IPS-20b (cell line): Measurements from ENCODE around the gene C10orf53.

Experiments used
- H3K27ac ChIP-seq: one replicate; pipeline ENCODE4 v1.5.1; 2013; ENCODE audit warnings: low read length
- H3K27me3 ChIP-seq: 2 replicates; pipeline ENCODE4 v1.6.1; 2013; ENCODE audit warnings: mild to moderate bottlenecking, low read length, inconsistent platforms; ENCODE audit not compliant: insufficient read depth
- H3K36me3 ChIP-seq: 2 replicates; pipeline ENCODE4 v1.6.1; 2013; ENCODE audit warnings: low read depth, mild to moderate bottlenecking, inconsistent platforms, low read length, moderate library complexity; ENCODE audit not compliant: insufficient read depth
- H3K4me1 ChIP-seq: 2 replicates; pipeline ENCODE4 v1.6.1; 2013; ENCODE audit warnings: mild to moderate bottlenecking, control low read depth, inconsistent platforms, low read length, moderate library complexity; ENCODE audit not compliant: insufficient read depth
- H3K4me3 ChIP-seq: 2 replicates; pipeline ENCODE4 v1.5.1; 2013; ENCODE audit warnings: mild to moderate bottlenecking, low read length, inconsistent platforms
- H3K9ac ChIP-seq: 2 replicates; pipeline ENCODE4 v1.6.1; 2013; ENCODE audit warnings: low read depth, mild to moderate bottlenecking, inconsistent platforms, low read length, moderate library complexity
- H3K9me3 ChIP-seq: 2 replicates; pipeline ENCODE4 v1.6.1; 2013; ENCODE audit warnings: mild to moderate bottlenecking, low read depth, low read length, inconsistent platforms; ENCODE audit not compliant: insufficient read depth

The C10orf53 gene

GRCh38 chr10:49655099-49655498 lies 24.4 kb upstream of the C10orf53 start:
- Histone ChIP-seq H3K27me3 (peaks cover 7% of the 10 kb centered on the region; the same call in 1 of the 2 replicates), H3K4me3 (no peak overlapping the region), H3K9me3 (peaks cover 11% of the 10 kb centered on the region; the same call in 1 of the 2 replicates), H3K27ac (no peak overlapping the region), H3K4me1 (no peaks in the 10 kb centered on the region), H3K36me3 (no peaks in the 10 kb centered on the region), H3K9ac (no peak overlapping the region)

- H3K27ac ChIP-seq: no peak overlapping the region
These were observed 22.5 kb upstream of the C10orf53 start for GRCh38 chr10:49656845-49657493.

GRCh38 chr10:49657606-49658005 lies 21.8 kb upstream of the C10orf53 start:
- no peak overlapping the region for H3K4me3 ChIP-seq
- H3K27me3 ChIP-seq: peaks cover 26% of the 10 kb centered on the region
- no peak overlapping the region for H3K9ac ChIP-seq
- H3K27ac ChIP-seq: no peak overlapping the region
- H3K9me3 ChIP-seq: peaks cover 11% of the 10 kb centered on the region; the same call in 1 of the 2 replicates
- H3K36me3 ChIP-seq: no peaks in the 10 kb centered on the region
- peaks cover 9% of the 10 kb centered on the region for H3K4me1 ChIP-seq

More at GRCh38 chr10:49656845-49657493, 22.5 kb upstream of the C10orf53 start:
- Histone ChIP-seq H3K27me3 (peaks cover 19% of the 10 kb centered on the region), H3K36me3 (no peaks in the 10 kb centered on the region), H3K4me3 (no peak overlapping the region), H3K9ac (no peak overlapping the region), H3K4me1 (peaks cover 9% of the 10 kb centered on the region), H3K9me3 (peaks cover 11% of the 10 kb centered on the region; the same call in 1 of the 2 replicates)

GRCh38 chr10:49661140-49661856 lies 18.2 kb upstream of the C10orf53 start:
- peaks cover 9% of the 10 kb centered on the region for H3K4me1 ChIP-seq
- H3K27me3 ChIP-seq: peaks cover 36% of the 10 kb centered on the region
- H3K27ac ChIP-seq: no peak overlapping the region
- H3K36me3 ChIP-seq: no peaks in the 10 kb centered on the region
- H3K4me3 ChIP-seq: no peak overlapping the region
- no peak overlapping the region for H3K9ac ChIP-seq
- H3K9me3 ChIP-seq: peaks cover 11% of the 10 kb centered on the region; the same call in 1 of the 2 replicates

GRCh38 chr10:49662169-49662830 lies 17.2 kb upstream of the C10orf53 start:
- Histone ChIP-seq H3K27ac (no peak overlapping the region), H3K4me1 (peaks cover 9% of the 10 kb centered on the region), H3K4me3 (no peak overlapping the region), H3K27me3 (peaks cover 38% of the 10 kb centered on the region), H3K36me3 (no peaks in the 10 kb centered on the region), H3K9me3 (peaks cover 11% of the 10 kb centered on the region; the same call in 1 of the 2 replicates), H3K9ac (no peak overlapping the region)

- Histone ChIP-seq H3K27me3 (peaks cover 42% of the 10 kb centered on the region), H3K9me3 (peaks cover 10% of the 10 kb centered on the region; the same call in 1 of the 2 replicates), H3K36me3 (no peaks in the 10 kb centered on the region), H3K9ac (no peak overlapping the region), H3K4me1 (peaks cover 9% of the 10 kb centered on the region), H3K4me3 (no peak overlapping the region), H3K27ac (no peak overlapping the region)
These were observed 15.9 kb upstream of the C10orf53 start for GRCh38 chr10:49663596-49663995.

- H3K9me3 ChIP-seq: peaks cover 3% of the 10 kb centered on the region; the same call in 1 of the 2 replicates
- H3K27ac ChIP-seq: no peak overlapping the region
- H3K27me3 ChIP-seq: peaks cover 48% of the 10 kb centered on the region
- no peak overlapping the region for H3K4me3 ChIP-seq
- no peak overlapping the region for H3K9ac ChIP-seq
- H3K4me1 ChIP-seq: peaks cover 9% of the 10 kb centered on the region
- H3K36me3 ChIP-seq: no peaks in the 10 kb centered on the region
These were observed 15.2 kb upstream of the C10orf53 start for GRCh38 chr10:49664006-49664841.

- Histone ChIP-seq H3K27ac (no peak overlapping the region), H3K27me3 (peaks cover 48% of the 10 kb centered on the region), H3K9ac (no peak overlapping the region), H3K36me3 (no peaks in the 10 kb centered on the region), H3K9me3 (no peaks in the 10 kb centered on the region), H3K4me1 (peaks cover 9% of the 10 kb centered on the region), H3K4me3 (no peak overlapping the region)
These were observed 14.6 kb upstream of the C10orf53 start for GRCh38 chr10:49664842-49665355.

- Histone ChIP-seq H3K9me3 (no peaks in the 10 kb centered on the region), H3K4me3 (no peak overlapping the region), H3K27ac (no peak overlapping the region), H3K4me1 (peaks cover 7% of the 10 kb centered on the region), H3K9ac (no peak overlapping the region), H3K27me3 (peaks cover 39% of the 10 kb centered on the region), H3K36me3 (no peaks in the 10 kb centered on the region)
These were observed 13.3 kb upstream of the C10orf53 start for GRCh38 chr10:49666054-49666615.

GRCh38 chr10:49666685-49667084 lies 12.8 kb upstream of the C10orf53 start:
- no peak overlapping the region for H3K9ac ChIP-seq
- peaks cover 38% of the 10 kb centered on the region for H3K27me3 ChIP-seq
- H3K36me3 ChIP-seq: no peaks in the 10 kb centered on the region
- H3K4me1 ChIP-seq: peaks cover 2% of the 10 kb centered on the region; the same call in 1 of the 2 replicates
- H3K27ac ChIP-seq: no peak overlapping the region
- H3K4me3 ChIP-seq: no peak overlapping the region
- no peaks in the 10 kb centered on the region for H3K9me3 ChIP-seq

- no peak overlapping the region for H3K9ac ChIP-seq
- no peak overlapping the region for H3K27ac ChIP-seq
- H3K4me3 ChIP-seq: no peak overlapping the region
- peaks cover 29% of the 10 kb centered on the region for H3K27me3 ChIP-seq
- H3K9me3 ChIP-seq: no peaks in the 10 kb centered on the region
- no peaks in the 10 kb centered on the region for H3K4me1 ChIP-seq
- no peaks in the 10 kb centered on the region for H3K36me3 ChIP-seq
These were observed 11.5 kb upstream of the C10orf53 start for GRCh38 chr10:49667991-49668390.
